HG03575 (cell line): ENCODE results near the gene SYNCRIP.
"Not testable (repeated sequence)": the region's sequence is repeated elsewhere in the genome, so short reads cannot be mapped to it uniquely, and the experiment has no call there.

ENCODE experiments used
- ATAC-seq: cut with Tn5 transposase; IDR thresholded peaks from one replicate; pipeline ENCODE4 v1.9.1; 2021; ENCODE audit not compliant: unreplicated experiment, insufficient number of reproducible peaks, low FRiP score; ENCODE audit errors: extremely low read depth

Gene SYNCRIP

DNA sequence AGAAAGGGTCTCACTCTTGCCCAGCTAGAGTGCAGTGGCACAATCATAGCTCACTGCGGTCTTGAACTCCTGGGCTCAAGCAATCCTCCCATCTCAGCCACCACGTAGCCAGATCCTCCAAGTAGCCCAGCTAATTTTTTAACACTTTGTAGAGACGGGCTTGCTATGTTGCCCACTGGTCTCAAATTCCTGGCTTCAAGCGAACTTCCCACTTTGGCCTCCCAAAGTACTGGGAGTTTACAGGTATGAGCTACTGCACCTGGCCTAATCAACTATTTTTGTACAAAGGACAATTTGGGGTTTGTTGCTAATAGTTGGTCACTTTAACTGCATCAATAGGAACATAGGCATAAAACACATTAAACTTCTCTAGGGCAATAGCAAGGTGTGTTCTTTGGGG lies 29.9 kb upstream of the SYNCRIP start:
- no peak for ATAC-seq

- ATAC-seq = no peak
Measured at GRCh38 chr6:85672050-85672449, 29.4 kb upstream of the SYNCRIP start.

DNA sequence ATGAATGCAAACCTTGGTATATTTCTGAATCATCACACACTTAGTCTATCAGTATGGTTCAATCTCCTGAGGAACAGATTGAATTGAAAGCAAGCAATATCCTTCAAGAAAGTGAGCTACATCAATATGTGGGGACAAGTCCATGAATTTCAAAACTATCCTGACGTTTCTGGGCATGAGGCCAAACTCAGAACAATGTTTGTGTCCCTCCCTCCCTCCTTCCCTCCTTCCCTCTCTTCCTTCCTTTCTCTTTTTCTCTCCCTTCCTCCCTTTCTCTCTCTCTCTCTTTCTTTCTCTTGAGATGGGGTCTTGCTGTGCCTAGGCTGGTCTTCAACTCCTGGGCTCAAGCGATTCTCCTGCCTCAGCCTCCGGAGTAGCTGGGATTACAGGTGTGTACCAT lies 27.9 kb upstream of the SYNCRIP start:
- ATAC-seq = no peak

DNA sequence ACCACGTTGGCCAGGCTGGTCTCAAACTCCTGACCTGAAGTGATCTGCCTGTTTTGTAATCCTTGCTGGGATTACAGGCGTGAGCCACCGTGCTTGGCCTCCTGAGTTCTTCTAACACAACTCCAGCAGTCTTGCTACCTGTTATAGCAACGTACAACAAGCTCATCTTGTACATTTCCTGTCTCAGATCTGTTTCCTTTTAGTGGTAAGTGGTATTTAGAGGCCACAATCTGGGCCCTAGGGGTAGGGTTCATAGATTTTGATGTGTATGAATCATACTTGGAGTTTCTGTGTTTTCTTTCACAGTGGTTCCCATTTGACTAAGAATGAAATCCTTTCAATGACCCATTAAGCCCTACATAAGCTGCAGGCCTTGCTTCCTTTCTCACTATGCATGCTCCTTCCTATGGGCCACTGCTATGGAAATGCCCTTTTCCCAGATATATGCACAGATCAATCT lies 27.1 kb upstream of the SYNCRIP start:
- peak; percentile 96 for ATAC-seq

- ATAC-seq = no peak
Measured at GRCh38 chr6:85662251-85662650, 19.6 kb upstream of the SYNCRIP start.

- no peak for ATAC-seq
Measured at GRCh38 chr6:85660181-85660611, 17.5 kb upstream of the SYNCRIP start.

DNA sequence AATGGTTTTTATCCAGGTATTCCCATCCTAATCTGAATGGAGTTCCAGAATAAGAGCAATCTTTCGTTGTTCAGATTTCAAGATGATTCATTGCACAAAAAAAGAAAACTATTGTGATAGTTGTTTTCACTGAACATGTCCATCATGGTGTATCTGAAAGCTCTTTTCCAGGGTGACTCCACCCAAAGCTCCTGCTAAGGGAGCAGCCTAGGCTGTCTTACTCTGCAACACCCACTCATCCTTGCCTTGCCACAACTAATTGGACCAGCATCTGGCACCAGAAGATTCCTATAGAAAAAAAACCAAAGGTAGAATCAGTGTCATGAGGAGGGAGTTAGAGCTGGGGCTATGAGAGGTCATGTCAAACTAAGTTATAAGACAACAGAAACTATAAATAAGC lies 7.9 kb upstream of the SYNCRIP start:
- no peak for ATAC-seq

DNA sequence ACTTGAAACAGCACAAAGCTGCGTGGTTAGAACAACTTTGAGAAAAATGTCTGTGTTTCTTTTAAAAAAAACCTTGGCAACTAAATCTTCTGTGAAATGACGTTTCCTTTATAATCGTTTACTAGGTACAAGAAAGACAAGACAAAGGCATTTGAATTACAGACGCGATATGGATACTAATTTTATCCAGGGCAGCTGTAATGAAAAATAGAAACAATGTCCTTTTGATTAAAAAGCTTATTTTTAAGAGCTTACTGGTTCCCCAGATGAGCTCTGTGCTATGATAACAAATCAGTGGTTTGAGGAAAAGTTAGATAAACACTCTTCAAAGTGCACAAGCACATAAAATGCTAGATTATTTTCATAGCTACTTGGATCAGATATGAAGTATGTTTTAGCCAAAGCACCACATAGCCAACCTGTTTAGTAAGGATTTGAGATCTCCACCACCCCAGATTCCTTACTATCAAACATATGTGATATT lies 1.6 kb upstream of the SYNCRIP start:
- ATAC-seq = no peak

DNA sequence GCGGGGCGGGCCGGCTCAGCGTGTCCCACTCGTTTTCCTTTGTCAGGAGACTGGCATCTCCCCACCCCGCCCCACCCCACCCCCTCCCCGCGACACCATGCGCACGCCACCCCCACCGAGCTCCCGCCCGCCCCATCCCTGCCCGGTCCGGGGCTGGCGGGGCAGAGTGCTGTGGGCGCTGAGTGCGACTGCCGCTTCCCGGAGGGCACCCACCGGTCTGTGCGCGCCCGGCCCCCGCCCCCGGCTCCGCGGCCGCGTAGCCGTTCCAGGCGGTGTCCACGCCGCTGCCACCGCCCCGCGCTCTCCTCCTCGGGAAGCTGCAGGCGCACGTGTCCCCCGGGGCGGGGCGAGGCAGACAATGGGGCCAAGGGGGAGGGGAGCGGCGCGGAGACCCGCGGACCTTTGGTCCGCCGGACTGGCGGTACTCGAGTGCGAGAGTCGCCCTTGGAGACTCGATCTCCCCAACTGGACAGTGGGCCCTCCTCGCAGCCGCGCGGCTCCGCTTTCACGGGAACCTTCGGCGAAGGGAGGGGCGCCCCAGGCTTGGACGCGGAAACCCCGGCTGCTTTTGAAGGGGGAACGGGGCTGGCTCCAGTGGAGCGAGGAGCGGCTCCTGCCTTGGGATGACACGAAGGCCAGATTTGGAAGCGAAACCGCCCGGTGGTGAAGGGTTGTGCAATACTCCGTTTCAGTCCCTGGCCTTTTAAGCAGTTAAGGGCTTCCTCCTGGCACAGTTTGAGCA lies 1.0 kb upstream of the SYNCRIP start:
- peak; percentile 65 for ATAC-seq

DNA sequence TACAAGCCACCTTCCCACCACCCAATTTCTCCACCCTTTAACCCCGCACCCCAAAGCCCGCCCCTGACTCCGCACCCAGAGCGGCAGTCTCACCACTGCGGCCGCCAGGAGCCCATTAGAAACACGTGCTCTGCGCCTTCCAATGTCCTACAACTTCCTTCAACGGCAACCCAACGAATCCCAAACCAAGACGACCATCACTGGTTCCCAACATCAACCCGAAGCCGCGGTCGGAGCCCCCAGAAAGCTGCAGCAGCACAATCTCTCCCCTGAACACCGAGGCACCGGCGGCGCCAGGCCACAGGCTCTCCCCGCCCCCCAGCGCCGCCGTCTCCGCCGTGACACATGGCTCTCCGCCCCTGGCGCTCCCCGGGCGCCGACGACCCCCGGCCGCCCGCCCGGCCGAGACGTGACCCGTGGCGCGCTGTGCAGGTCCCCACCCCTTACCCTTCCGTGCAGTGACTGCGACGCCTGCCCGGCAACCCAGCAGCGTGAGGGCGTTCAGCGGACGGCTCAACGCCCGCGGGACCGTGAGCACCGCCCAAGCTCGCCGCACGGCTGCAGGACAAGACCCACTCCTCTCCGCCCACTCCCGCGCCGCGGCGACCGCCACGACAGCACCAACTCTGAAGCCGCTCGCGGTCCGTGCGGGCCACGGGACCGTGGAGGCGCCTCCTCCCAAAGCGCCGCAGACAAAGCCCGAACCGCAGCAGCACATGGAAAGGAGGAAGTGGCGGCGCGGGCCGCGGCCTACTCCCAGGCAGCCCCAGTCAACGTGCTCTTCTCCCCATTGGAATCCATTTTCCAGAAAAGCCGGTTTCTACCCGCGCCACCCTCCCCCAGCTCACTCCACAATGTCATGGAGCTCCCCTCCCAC lies 551 bp downstream of the SYNCRIP start:
- no peak for ATAC-seq

DNA sequence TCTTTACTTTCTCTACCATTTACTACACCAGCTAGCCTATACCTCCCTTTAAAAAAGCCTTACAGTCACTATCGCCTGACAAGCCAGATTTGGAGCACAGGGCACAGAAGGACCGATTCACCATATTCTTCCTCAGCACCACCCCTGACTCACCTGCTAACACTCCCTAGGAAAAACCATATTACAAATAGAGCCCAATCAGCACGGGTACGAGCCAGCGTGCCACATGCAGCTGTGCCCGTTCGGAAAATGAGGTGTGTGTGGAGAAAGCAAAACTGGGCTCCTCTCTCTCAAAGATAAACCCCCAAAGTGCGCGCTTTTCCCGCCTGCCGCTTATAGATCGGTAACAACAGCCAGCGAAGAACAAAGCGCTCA lies 1.2 kb downstream of the SYNCRIP start:
- no peak for ATAC-seq

DNA sequence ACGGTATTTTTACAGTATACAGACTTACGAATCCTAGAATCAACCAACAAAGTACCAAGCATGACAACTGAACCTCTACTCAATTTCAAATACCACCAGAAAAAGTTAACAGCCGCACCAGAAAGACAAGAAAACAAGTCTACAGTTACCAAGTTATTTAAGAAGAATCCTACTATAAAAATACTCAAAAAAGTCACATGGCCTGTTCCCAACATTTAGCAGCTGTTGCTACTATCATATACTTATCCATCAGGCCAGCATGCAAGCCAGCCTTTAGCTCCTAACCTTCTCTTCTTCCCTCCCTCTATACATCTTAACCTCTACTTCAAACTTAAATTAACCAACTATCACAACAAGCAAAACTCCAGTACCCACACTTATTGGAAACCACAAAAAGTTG lies 1.9 kb downstream of the SYNCRIP start:
- ATAC-seq = no peak

GRCh38 chr6:85637579-85637978 lies 5.1 kb downstream of the SYNCRIP start:
- no peak for ATAC-seq

DNA sequence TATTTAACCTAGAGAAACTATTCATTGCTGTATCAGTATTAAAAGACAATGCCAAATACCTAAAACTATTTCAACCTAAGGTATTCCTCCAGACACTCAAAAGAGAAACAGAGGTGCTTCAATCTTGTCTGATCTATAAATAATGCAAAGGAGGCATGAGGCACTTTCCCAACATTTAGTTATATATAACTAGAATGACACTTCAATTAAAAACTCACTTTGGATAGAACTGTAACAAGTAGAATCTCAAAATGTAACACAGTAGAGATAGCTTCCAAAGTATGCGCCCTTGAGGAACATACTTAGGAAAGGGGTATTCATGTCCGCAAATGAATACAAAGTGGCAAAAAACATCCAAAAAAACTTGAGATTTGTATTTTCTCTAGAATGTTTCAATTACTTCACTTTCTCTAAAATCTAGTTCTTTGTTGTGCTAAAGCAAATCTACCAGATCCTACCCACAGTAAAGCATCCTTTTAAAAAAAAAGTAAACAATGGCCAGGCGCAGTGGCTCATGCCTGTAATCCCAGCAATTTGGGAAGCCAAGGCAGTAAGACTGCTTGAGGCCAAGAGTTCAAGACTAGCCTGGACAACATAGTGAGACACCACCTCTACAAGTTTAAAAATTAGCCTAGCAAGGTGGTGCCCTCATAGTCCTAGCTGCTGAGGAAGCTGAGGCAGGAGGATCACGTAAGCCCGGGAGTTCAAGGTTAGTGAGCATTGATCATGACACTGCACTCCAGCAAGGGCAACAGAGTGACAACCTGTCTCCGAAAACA lies 10.3 kb downstream of the SYNCRIP start:
- no peak for ATAC-seq

GRCh38 chr6:85631117-85631516 lies 11.6 kb downstream of the SYNCRIP start:
- not testable (repeated sequence) for ATAC-seq

- ATAC-seq = no peak
Measured at GRCh38 chr6:85628353-85628752, 14.3 kb downstream of the SYNCRIP start.

DNA sequence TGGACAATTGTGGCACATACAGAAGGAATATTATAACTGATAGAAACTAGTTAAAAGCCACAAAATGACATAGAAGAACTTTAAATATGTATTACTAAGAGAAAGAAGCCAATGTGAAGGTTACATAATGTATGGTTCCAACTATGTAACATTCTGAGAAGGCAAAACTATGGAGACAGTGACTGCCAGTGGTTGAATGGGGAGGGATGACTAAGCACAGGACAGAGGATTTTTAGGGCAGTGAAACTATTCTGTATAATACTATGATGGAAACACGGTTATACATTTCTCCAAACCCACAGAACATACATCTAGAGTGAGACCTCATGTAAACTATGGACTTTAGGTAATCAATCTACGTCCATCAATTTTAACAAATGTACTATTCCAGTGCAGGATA lies 22.4 kb downstream of the SYNCRIP start:
- no peak for ATAC-seq

GRCh38 chr6:85614780-85615179 lies 27.9 kb downstream of the SYNCRIP start:
- no peak for ATAC-seq

DNA sequence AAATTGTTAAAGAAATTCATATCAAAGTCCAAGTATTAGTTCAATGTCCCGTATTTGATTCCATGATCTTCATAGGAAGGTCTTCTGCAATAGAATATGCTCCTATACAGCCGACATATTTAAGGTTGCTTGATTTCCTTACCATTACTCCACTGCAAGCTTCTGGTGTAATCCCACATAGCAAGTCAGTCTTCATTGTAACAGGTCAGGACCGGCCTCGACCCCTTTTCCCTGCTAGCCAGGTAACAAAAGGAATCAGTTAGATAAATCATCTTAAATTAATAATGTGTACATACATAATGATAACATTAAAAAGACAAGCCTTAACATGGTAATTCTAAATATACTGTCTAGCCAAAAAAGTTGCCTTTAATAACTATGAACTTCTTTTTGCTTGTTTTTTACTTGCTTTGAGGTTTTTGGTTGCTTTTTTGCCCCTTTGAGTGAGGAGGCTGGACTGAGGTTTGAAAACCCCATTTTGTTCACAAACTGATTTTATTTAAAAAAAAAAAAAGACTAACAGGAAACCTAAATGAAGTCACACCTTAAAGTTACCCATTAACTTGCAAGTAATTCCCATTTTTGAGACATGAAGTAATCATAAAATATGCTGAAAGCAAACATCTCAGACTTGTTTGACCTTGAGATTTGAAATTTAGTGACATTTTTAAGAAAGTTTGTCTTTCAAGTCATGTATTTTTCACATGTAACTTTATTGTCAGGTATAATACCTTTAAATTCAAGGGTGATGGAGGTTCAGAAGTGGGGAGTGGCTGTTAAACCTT lies 29.8 kb downstream of the SYNCRIP start:
- no peak for ATAC-seq
